AG08395 (cell line): ENCODE data around the gene EVC2.

Source experiments
- DNase-seq: peaks from one replicate; pipeline ENCODE4 v3.0.0; 2012; ENCODE audit warnings: mixed read lengths, low spot score

Gene EVC2

GRCh38 chr4:5683566-5683965, 24.8 kb downstream of the EVC2 start:
- no peak for DNase-seq

DNA sequence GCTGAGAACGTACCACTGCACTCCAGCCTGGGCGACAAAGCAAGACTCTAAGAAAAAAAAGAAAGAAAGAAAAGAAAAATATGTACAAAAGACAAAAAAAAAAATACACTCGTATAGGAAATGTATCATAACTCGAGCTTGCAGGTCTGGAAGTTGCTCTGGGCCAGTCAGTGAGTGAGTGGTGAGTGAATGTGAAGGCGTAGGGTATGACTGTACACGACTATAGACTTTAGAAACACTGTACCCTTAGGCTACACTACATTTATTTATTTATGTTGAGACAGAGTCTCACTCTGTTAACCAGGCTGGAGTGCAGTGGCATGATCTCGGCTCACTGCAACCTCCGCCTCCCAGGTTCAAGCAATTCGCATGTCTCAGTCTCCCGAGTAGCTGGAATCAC, 29.4 kb downstream of the EVC2 start:
- DNase-seq = no peak

DNA sequence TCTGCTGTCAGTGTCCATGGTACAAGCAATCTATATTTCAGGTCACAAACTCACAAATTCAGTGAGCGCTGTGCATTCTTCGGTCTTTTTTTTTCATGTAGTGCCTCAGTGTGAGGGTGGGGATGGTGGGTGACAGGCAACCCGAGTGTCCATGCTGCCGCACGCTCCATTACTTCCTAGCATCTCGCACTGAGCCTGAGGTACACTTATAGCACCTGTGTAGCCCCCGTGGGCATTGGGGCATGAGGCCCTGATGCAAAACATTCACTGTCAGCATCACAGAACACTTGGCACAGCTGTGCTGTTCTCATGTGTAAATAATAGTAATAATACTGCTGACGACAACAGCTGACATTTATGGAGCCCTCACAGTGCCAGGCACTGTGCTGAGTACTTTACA, 31.6 kb downstream of the EVC2 start:
- no peak for DNase-seq

DNA sequence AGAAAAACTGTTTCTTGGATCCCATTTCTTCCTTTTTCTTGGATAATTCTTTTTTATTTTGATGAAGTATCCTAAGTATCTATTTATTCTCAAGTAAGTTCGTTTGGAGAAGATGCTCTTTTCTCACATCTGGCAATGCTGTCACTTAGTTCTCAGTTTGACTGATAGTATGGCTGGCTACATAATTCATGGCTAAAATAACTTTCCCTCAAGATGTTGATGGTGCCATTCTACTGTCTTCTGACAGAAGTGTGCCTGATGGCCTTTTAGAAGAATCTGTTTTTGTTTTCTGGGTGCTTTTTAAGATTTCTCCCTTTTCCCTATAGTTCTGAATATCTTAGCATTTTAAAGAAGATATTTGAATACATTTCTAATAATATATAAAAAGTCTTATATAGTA, 41.6 kb downstream of the EVC2 start:
- DNase-seq = no peak

- no peak for DNase-seq
Observed at GRCh38 chr4:5664778-5665177, 43.6 kb downstream of the EVC2 start.

- no peak for DNase-seq
Observed at GRCh38 chr4:5662555-5662954, 45.8 kb downstream of the EVC2 start.

DNA sequence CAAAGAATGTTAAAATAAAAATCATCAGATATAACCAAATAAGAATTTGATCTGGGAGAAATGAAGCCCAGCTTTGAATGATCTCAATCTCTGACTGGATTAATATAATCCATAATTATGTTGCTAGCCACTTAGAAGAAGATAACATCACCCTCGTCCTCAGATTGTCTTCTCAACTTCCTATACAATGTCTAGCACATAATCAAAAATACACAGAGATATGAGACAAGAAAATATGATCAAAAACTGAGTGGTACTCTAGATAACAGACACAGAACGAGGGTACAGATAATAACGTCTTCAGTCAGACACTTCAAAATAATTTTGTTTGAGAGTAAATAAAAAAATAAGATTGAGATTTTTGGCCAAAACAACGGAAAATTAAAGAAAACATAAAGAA, 47.1 kb downstream of the EVC2 start:
- no peak for DNase-seq

GRCh38 chr4:5660185-5660584, 48.2 kb downstream of the EVC2 start:
- peak; percentile 10 for DNase-seq

DNA sequence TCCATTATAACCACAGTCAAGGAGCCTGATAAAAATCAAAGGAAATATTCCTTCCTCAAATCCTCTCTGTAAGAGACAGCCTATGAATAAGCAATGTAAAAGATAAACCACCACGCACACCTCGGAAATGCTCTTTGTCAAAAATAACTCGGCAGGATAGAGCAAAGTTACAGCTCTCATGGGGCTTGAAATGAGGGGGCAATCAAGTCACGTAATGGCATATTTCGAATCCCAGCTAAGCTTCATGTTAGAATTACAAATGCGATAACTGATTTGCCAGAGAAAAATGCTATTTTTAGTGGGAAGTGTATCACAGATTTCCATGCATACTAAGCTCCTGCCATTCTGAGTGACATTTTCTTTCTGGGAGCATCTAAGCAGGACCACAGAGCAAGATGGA, 49.4 kb downstream of the EVC2 start:
- no peak for DNase-seq

DNA sequence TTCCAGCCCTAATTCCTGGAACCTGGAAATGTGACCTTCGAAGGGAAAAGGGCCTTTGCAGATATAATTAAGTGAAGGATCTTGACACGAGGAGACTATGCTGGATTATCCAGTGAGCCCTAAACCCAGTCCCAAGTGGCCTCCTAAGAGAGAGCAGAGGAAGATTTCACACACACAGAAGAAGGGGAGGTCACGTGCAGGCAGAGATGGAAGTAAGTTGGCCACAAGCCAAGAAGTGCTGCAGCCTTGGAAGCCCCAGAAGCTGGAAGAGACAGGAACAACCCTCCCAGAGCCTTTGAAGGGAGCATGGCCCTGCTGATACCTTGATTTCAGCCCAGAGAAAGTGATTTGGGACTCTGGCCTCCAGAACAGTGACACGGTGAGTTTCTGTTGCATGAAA, 51.9 kb downstream of the EVC2 start:
- DNase-seq = no peak

GRCh38 chr4:5654791-5655190, 53.6 kb downstream of the EVC2 start:
- no peak for DNase-seq

- no peak for DNase-seq
Observed at GRCh38 chr4:5651089-5651488, 57.3 kb downstream of the EVC2 start.

GRCh38 chr4:5650040-5650439, 58.3 kb downstream of the EVC2 start:
- DNase-seq = no peak

DNA sequence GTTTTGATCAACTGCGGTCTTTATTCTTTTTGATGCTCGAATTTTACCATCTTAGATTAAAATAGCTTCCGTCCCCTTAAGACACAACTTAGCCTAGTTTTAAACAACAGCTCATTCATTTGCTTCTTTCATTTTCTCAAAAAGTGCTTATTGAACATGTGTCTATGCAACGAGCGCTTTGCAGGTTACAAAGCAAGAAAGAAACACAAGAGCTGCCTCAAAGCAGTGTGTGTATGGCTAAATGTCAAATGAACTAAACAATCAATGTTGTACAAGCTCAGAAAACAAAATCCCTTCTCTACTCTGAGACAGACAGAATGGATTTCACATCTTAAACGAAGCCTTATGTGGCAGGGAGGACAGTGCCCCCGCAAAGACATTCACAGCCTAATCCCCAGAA, 61.0 kb downstream of the EVC2 start:
- DNase-seq = no peak

- DNase-seq = no peak
Observed at GRCh38 chr4:5640096-5640495, 68.3 kb downstream of the EVC2 start.

DNA sequence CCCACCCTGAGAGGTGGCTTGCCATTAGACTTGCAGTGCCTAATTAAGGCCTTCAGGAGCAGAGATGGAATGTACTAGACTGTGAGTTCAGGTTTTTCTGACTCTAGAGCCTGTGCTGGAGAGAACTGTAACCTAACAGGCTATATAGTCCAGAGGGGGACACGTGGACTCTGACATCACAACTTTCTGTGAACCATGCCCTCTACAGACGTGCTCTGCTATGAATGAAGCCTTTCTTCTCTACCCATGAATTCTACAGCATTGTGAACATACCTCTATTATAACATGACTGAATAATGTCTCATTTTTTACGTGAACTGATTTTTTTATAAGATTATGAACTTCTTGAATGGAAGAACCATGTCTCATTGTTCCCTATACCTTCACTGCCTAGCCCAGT, 68.8 kb downstream of the EVC2 start:
- no peak for DNase-seq

DNA sequence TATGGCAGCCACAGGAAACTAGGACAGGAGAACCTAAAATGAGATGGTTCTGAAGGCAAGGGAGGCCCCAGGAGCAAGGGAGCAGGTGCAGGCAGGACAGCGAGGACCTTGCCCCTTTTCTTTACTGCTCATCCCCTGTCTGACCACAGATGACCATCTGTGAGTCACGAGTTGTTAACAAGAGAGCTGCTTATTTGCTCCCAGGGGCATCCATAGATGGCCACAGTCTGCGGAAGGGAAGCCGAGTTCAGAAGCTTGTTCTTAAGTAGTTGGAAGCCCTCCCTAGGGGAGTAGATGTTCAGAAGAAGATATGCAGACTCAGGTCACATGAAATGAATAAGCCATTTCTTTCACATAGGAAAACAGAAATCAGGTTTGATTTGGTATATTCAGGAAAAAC, 69.4 kb downstream of the EVC2 start:
- DNase-seq = peak; percentile 60

GRCh38 chr4:5638316-5638715, 70.0 kb downstream of the EVC2 start:
- DNase-seq = peak; percentile 84

DNA sequence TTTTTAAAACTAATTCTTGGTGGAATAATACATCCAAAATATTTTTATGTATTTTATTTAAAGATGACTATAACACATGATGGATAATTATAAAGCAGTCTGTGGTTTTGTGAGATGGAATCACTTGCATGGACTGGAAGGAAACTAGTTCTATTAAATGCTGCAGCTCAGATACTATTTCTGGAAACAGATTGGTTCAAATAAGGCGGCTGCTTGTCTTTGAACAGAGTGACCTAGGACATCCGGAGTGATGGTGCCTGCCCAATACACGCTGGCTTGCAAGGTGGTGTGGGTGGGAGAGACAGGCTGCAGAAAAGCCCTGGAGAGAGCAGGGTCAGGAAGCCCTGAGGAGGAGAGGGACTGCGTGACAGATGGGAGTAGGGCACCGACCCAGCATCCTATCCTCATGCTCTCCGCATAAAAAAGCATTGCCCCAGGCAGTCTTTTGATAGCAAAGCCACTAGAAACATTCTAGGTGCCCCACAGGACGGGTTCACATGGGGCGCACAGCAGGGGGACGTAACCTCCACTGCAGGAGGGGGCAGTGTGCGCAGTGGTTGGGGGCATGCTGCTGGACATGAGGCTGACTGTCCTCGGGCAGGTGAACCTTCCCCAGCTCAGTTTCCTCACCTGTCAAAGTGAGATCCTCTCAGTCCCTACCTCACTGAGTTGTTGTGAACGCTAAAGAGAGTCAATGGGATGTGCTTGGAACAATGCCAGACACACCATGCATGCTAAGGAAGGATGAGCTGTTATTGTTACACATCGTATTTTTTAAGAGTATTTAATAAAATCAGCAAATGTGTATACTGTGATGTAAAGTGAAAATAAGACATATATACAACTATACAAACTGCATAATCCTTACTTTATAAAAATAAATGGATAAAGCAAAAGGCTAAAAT, 71.3 kb downstream of the EVC2 start:
- DNase-seq = no peak

DNA sequence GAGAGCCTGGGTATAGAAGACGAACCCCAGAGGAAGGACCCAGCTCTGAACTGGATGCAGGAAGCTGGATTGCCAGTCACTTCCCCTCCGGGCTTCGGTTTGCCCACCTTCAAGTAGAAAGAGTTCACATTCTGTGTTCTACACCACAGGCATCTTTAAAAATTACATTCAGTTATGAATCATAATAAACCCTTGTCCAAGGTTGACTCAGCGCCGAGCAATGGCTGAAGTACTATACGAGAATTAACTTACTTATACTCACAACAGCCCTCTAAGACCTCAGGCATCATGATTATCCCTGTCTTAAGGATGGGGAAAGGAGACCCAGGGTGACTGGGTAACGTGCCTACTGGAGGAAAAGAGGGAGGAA, 72.5 kb downstream of the EVC2 start:
- DNase-seq = peak; percentile 51

- no peak for DNase-seq
Observed at GRCh38 chr4:5632571-5632970, 75.8 kb downstream of the EVC2 start.

DNA sequence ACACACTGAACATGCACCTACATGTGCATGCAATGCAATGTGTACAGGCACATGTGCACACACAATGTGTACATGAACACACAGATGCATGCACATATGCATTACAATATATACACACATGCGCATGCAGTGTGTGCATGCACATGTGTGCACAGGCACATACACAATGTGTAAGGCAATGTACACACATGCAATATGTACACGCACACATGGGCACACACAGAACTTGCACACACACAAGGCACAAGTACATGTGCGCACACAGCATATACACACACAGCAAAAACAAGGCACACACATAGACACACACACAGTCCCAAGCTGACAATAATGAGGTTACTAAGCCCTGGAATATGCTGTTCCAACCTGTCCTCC, 76.3 kb downstream of the EVC2 start:
- DNase-seq = no peak

GRCh38 chr4:5631352-5632065, 76.8 kb downstream of the EVC2 start:
- DNase-seq = no peak

- no peak for DNase-seq
Observed at GRCh38 chr4:5630762-5631161, 77.6 kb downstream of the EVC2 start.
